Heart left ventricle (tissue), 16 donors: ENCODE measurements around the gene INSIG1. TPM values are rescaled to one million over a fixed set of nuclear protein-coding genes. Genes with fewer than 3 reads are reported as not detected.

Experiments
- ATAC-seq, 4 donors: fragments of 200-7000 bp; cut with Tn5 transposase; one replicate each; pipeline ENCODE4 v1.9.1; 2020 to 2022; ENCODE audit warnings: moderate library complexity in 4 of 4, mild to moderate bottlenecking in 3 of 4, moderate number of reproducible peaks in 1 of 4
- DNase-seq, 5 donors: peaks; one replicate each; pipeline ENCODE4 v3.0.0-alpha.2; 2020
- H3K27ac ChIP-seq, 12 donors: fragments of 200-600 bp; sonication (generic) in 4 of 12; one replicate each; pipeline versions ENCODE4 v1.5.0 to v1.8.0; 2016 to 2022; ENCODE audit warnings: mild to moderate bottlenecking in 2 of 12
- H3K27me3 ChIP-seq, 9 donors: fragments of 200-600 bp; sonication (generic) in 2 of 9; one replicate each; pipeline versions ENCODE4 v1.5.1 to v1.8.0; 2016 to 2022; ENCODE audit warnings: mild to moderate bottlenecking in 3 of 9
- H3K36me3 ChIP-seq, 9 donors: fragments of 200-600 bp; sonication (generic) in 2 of 9; one replicate each; pipeline versions ENCODE4 v1.5.0 to v1.8.0; 2018 to 2022; ENCODE audit warnings: mild to moderate bottlenecking in 2 of 9
- H3K4me1 ChIP-seq, 12 donors: fragments of 200-600 bp; sonication (generic) in 4 of 12; one replicate each; pipeline versions ENCODE4 v1.5.0 to v1.8.0; 2016 to 2022; ENCODE audit warnings: mild to moderate bottlenecking in 3 of 12
- H3K4me3 ChIP-seq, 12 donors: fragments of 200-600 bp; sonication (generic) in 4 of 12; one replicate each; pipeline versions ENCODE4 v1.5.0 to v1.8.0; 2017 to 2022; ENCODE audit warnings: mild to moderate bottlenecking in 9 of 12, moderate library complexity in 4 of 12
- H3K9me3 ChIP-seq, 12 donors: fragments of 200-600 bp; sonication (generic) in 4 of 12; one replicate each; pipeline versions ENCODE4 v1.5.0 to v1.8.0; 2016 to 2022; ENCODE audit warnings: mild to moderate bottlenecking in 1 of 12
- CTCF ChIP-seq, 12 donors: fragments of 200-600 bp; sonication (generic) in 4 of 12; IDR thresholded peaks; one replicate each; pipeline versions ENCODE4 v1.5.0 to v1.8.0; 2018 to 2022; ENCODE audit warnings: antibody characterized with exemption in 12 of 12, mild to moderate bottlenecking in 5 of 12
- POLR2A ChIP-seq, 2 donors: fragments of 450-650 bp; IDR thresholded peaks; one replicate each; pipeline ENCODE4 v1.6.1; 2017; ENCODE audit warnings: antibody characterized with exemption in 2 of 2, mild to moderate bottlenecking in 2 of 2, moderate library complexity in 2 of 2
- WGBS, 4 donors: extraction: QIAGEN DNeasy Blood & Tissue Kit in 2 of 4; methylation state at CpG; one replicate each; pipeline versions ENCODE4 v1.1.5 to v1.1.7; 2013 to 2018; 5-methylcytosine and 5-hydroxymethylcytosine counted together
- intact Hi-C, 10 donors: fragments of 100-400 bp; cut with DNase I; formaldehyde crosslinking; loops; one replicate each; pipeline versions ENCODE4 v1.11.1 to v1.14.2; 2022
- polyA plus RNA-seq, 2 donors: library from polyadenylated mRNA; stranded (reverse); fragments of 200-250 nt; gene quantifications; one replicate each; pipeline ENCODE4 v1.2.3, GENCODE V29; 2013
- total RNA-seq, 9 donors: library from RNA; depleted of rRNA in 2 of 9; stranded (reverse); fragments of >200 nt in 2 of 9; fragmentation: NEBNext Ultra II Directional in 3 of 9; extraction: Animal tissue kit (Norgen Biotek cat#: 25700) in 3 of 9; gene quantifications; one replicate each; pipeline versions ENCODE4 v1.1.0 to v1.2.4, GENCODE V29; 2016 to 2023
- donor health status: ischemic (EF 13 %, LVEDD 7.1; RV severe dilation, severe dysfunction).
- donor health status: healthy with polysubstance abuse.
- donor health status: DM: no; HTN: yes; CAD: no.
- donor health status: DM: no; HTN: no; CAD: no.
- donor health status: ischemic (EF 25% LVEDD 6.9; RV normal size, moderate dysfunction).
- donor health status: ischemic (EF 25% LVEDD 5.7; RV mildly dilated, moderate dysfunction).
- donor health status: healthy.
- donor health status: DM: yes; HTN: yes; CAD: no.
- donor health status: ischemic (EF 35%, LVEDD 5.7; RV mildly dilated, moderate dysfunction).
- donor health status: nonischemic (EF 11% LVEDD 7.7; RV severe dilation, severe dysfunction).
- donor health status: DM: yes; HTN: yes; CAD: no.
- donor health status: PGD.
- donor health status: ischemic (EF 29% LVEDD 5.4; RV normal size, mild dysfunction).
- donor health status: nonischemic (EF 23%, LVEDD 6.1; RV moderate dilation, normal function).

INSIG1 gene
- total and polyA plus RNA-seq, 11 donors, result 5.2 to 24.5 (median 13.3) TPM

- Histone ChIP-seq H3K27ac (peak overlapping the region; percentile 1 to 98 (median 92)), H3K36me3 (peaks cover 0 to 25% (median 15%) of the 10 kb centered on the region in 9 donors), H3K4me1 (peaks cover 0 to 50% (median 26%) of the 10 kb centered on the region in 12 donors), H3K4me3 (peak overlapping the region; percentile 46 to 97 (median 90)), H3K27me3 (no peaks in the 10 kb centered on the region), H3K9me3 (no peaks in the 10 kb centered on the region)
- intact Hi-C loops, result loop anchor here in 9 of 10 donors (1.0 to 10.0 kb wide), 10 partner anchors 41 to 371 kb away; partner anchors contain the start of gene PAXIP1 (in 2 of the 9)
- ATAC-seq, result peak in 1 of 4 donors; percentile 3
- DNase-seq, result no peak
- WGBS, 4 donors, result 0 to 4% (median 1%) methylated on average over 11 to 34 of the region's 34 CpGs
- TF ChIP-seq POLR2A (IDR thresholded peaks at IDR 0.05), result no peak
- no peak for TF ChIP-seq CTCF (IDR thresholded peaks at IDR 0.05)
Observed at GRCh38 chr7:155298288-155298833, 683 bp downstream of the INSIG1 start.

GRCh38 chr7:155298834-155299534, 1.3 kb downstream of the INSIG1 start:
- Histone ChIP-seq H3K36me3 (peaks cover 0 to 30% (median 21%) of the 10 kb centered on the region in 9 donors), H3K9me3 (no peaks in the 10 kb centered on the region), H3K27ac (peak overlapping the region; percentile 1 to 98 (median 92)), H3K4me1 (peaks cover 0 to 50% (median 27%) of the 10 kb centered on the region in 12 donors), H3K27me3 (no peaks in the 10 kb centered on the region), H3K4me3 (peak overlapping the region; percentile 46 to 97 (median 90))
- peak; percentile 85 to 92 (median 88) for ATAC-seq
- intact Hi-C loops, result loop anchor here in 9 of 10 donors (1.0 to 10.0 kb wide), 11 partner anchors 42 to 372 kb away; partner anchors contain the start of gene PAXIP1 (in 2 of the 9)
- peak; percentile 92 to 96 (median 95) for DNase-seq
- 1 to 3% (median 2%) methylated on average over 26 to 27 of the region's 27 CpGs for WGBS, 4 donors
- TF ChIP-seq POLR2A (IDR thresholded peaks at IDR 0.05) (peak in 1 of 2 donors; percentile 59), CTCF (IDR thresholded peaks at IDR 0.05) (peak in 2 of 12 donors; percentile 20 to 21)

- no peaks in the 10 kb centered on the region for H3K9me3 ChIP-seq
- 55 to 70% (median 65%) methylated on average over 8 of the region's 8 CpGs for WGBS, 4 donors
- H3K36me3 ChIP-seq, result peaks cover 0 to 37% (median 26%) of the 10 kb centered on the region in 9 donors
- H3K27ac ChIP-seq, result peak overlapping the region in 11 of 12 donors; percentile 31 to 98 (median 91)
- TF ChIP-seq CTCF (IDR thresholded peaks at IDR 0.05) (no peak), POLR2A (IDR thresholded peaks at IDR 0.05) (no peak)
- H3K27me3 ChIP-seq, result no peaks in the 10 kb centered on the region
- no peak for ATAC-seq
- H3K4me3 ChIP-seq, result peak overlapping the region in 10 of 12 donors; percentile 76 to 97 (median 90)
- H3K4me1 ChIP-seq, result peaks cover 0 to 45% (median 27%) of the 10 kb centered on the region in 12 donors
- intact Hi-C loops, result loop anchor here in 9 of 10 donors (1.0 to 10.0 kb wide), 10 partner anchors 42 to 372 kb away; partner anchors contain the start of gene PAXIP1 (in 2 of the 9)
- DNase-seq, result no peak
Observed at GRCh38 chr7:155299535-155300202, 2.0 kb downstream of the INSIG1 start.
